Stimulated activated CD4-positive, alpha-beta T cell treated with anti-CD3 and anti-CD28 coated beads, Interleukin-4, amount 100 ng/mL, for 1 hour (primary cell): ENCODE measurements around the gene DDX10.

Experiments used
- DNase-seq: peaks from one replicate; pipeline ENCODE4 v3.0.0-alpha.2; 2020

Gene DDX10

DNA sequence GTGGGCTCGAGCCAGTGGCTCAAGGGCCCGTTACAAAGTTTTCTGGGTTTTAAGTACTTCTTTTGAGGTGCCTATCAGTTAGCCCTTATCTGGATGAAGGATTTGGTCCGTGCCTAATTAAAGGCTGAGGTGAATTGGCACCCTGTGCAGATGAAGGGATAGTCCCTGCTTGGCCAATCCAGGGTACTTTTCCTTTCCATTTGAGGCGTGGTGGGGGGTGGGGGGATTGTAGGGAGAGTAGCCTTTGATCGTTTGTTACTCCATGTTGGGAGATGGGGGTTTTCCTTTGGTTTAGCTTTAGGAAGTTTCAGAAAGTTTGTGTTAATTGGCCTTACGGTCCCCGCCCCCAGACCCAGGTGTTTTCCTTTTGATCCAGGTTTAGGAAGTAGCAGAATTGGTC lies 170.8 kb downstream of the DDX10 start:
- no peak for DNase-seq

DNA sequence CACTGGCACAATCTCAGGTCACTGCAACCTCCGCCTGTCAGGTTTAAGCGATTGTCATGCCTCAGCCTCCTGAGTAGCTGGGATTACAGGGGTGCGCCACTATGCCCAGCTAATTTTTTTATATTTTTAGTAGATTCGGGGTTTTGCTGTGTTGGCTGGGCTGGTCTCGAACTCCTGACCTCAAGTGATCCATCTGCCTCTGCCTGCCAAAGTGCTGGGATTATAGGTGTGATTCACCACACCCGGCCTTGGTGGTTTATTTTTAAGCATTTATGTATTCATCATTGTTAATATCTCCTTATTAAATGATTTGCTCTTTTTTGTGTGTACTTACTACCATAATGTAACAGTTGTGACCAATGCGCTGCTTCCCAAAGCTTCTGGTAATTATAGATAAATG lies 171.7 kb downstream of the DDX10 start:
- no peak for DNase-seq

DNA sequence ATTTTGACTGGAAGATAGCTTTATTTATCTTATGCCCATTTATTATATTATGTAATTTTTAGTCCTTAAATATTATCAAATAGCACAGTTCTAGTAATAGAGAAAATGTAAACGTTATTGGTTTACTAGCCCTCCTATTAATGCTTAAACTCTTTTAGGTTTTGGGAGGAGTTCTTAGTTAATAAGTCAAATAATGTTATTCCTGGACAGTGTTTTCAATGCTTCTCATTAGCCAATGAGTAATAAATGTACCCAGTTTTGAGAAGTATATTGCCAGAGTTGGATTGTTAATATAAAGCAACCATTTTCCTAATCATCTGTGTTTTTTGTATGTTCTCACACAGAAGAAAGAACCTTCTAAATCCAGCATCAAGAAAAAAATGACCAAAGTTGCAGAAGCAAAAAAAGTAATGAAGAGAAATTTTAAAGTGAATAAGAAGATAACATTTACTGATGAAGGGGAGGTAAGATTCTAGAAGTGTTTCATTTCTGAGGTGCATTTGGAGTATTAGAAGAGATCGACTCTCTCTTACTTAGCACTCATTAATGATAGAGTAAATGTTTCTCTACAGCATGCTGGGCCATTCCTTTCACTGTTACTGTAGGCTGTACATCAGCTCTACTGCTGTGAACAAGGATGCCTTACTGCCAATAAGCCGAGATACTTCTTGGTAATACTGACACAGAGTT lies 173.4 kb downstream of the DDX10 start:
- DNase-seq = no peak

- DNase-seq = no peak
Measured at GRCh38 chr11:108838792-108839105, 173.9 kb downstream of the DDX10 start.

- no peak for DNase-seq
Measured at GRCh38 chr11:108846009-108846408, 181.1 kb downstream of the DDX10 start.

GRCh38 chr11:108847298-108847990 lies 182.6 kb downstream of the DDX10 start:
- DNase-seq = no peak

DNA sequence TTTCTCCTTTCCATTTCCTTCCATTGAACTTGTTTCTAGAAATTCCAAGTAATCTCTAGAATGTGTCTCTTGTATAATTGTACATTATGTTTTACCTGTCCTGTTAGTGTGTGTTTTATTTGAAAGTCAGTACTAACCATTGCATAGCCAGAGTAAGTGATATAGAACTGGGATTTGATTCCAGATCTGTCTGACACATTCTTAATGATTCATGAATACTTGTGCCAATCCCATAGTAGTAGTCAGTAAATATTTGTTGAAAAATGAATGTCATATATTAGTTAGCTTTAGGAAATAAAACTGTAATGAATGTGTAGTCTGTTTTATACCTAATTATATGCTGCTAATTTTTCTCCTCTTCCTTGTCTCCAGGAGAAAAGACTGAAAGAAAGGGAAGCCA lies 186.9 kb downstream of the DDX10 start:
- DNase-seq = no peak

- no peak for DNase-seq
Measured at GRCh38 chr11:108852701-108853100, 187.8 kb downstream of the DDX10 start.

DNA sequence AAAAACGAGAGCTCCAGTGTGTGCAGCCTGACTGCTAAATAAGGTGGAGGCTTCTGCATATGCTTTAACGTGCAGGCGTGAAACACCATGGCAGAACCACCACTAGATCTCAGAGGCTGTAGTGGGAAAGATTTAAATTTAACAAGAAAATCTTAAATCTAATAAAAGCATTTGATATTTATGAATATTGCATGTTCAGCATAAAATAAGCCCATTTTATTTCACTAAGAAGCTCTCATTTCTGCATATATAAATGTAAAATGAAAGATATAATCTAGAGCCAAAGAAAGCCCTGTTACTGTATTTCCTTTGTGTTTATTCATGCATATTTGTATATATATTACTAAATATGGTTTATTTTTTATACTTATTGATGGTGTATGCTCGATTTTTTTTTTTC lies 188.3 kb downstream of the DDX10 start:
- no peak for DNase-seq

GRCh38 chr11:108853864-108854263 lies 189.0 kb downstream of the DDX10 start:
- DNase-seq = no peak

DNA sequence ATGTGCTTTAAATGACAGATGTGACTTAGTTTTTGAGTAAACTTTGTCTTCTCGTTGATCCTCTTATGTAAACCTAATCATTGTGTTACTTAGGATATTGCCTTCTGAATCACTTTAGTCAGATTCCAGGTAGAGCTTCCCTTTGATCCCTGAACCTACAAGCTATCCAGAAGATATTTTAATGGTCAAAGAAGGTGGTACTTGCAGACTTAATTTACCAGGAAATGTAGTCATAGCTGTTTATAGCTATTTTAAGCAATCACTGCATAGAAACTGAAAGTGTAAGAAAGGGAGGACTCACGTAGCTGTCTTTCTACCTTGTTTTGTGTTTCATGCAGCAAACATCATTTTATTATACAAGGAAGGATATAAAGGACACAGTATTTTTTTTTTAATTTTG lies 189.5 kb downstream of the DDX10 start:
- no peak for DNase-seq

- no peak for DNase-seq
Measured at GRCh38 chr11:108857382-108857781, 192.5 kb downstream of the DDX10 start.

- no peak for DNase-seq
Measured at GRCh38 chr11:108858622-108859021, 193.8 kb downstream of the DDX10 start.

GRCh38 chr11:108859510-108859909 lies 194.6 kb downstream of the DDX10 start:
- DNase-seq = no peak

DNA sequence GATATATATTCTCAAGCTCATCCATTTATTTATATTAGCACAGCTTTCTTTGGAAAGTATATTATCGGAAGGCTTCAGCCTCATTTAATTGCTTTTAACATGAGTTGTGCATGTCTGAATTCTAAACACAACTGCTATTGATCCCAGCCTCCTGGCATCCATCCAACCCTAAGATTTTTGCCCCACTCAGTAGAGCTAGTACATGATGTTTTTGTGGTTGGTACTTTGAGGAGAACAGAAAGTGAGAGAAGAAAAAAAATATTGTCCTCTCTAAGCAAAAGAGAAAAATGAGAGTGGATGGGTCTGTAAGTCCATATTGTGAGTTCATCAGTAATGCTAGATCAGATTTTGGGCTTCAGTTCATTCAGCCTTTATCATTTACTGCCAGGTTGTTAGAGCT lies 198.7 kb downstream of the DDX10 start:
- DNase-seq = no peak

DNA sequence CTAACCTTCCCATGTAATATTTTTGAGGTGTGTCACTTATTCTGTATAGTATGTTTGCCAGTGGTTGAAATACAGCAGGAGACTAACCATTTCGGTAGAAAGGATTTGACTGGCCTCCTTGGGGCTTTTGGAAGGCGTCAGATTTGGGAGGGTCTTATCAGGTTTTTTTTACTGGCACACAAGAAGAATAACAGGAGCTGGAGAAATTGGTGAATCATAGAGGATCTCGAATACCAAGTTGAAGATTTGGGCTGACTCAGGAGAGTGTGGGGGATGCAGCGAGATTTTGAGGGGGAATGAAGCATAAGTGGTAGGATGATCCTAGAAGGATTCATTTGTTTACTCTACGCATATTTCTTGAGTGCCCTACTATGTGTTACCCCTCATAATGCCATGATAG lies 200.5 kb downstream of the DDX10 start:
- no peak for DNase-seq

- no peak for DNase-seq
Measured at GRCh38 chr11:108866781-108867180, 201.9 kb downstream of the DDX10 start.

GRCh38 chr11:108870373-108871020 lies 205.6 kb downstream of the DDX10 start:
- no peak for DNase-seq

DNA sequence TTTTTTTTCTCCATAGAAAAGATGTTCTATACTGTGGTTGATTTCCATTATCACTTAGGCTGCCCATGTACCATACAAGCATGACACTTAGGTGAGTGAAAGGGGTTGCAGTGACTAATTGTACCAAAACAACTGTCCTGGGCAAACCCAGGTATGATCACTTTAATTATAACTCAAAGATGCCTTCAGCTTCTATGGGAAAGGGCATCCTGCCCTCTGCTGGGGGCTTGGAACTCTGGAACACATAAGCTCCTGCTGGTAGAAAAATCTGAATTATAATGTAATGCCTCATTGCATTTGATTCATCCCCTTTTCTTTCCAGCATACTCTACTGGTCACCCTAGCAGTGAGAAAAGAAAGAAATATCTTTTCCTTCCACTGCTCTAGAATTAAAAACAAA lies 206.3 kb downstream of the DDX10 start:
- DNase-seq = peak; percentile 8

DNA sequence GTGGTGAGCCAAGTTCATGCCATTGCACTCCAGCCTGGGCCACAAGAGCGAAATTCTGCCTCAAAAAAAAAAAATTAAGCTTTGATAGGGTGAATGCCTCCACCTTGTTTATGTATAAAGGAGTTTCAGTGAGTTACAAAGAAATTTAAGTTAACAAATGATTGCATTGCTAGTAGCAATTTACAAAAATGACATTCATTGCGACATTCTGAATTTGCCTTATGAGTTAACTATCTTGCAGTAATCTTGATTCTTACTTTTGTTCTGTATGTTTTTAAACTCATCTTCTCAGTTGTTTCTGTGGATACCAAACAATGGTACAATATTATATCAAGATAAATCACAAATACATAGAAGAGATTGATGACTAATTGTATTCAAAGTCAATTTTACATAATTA lies 207.0 kb downstream of the DDX10 start:
- no peak for DNase-seq

- no peak for DNase-seq
Measured at GRCh38 chr11:108872781-108873291, 208.0 kb downstream of the DDX10 start.

- no peak for DNase-seq
Measured at GRCh38 chr11:108873310-108873709, 208.4 kb downstream of the DDX10 start.

DNA sequence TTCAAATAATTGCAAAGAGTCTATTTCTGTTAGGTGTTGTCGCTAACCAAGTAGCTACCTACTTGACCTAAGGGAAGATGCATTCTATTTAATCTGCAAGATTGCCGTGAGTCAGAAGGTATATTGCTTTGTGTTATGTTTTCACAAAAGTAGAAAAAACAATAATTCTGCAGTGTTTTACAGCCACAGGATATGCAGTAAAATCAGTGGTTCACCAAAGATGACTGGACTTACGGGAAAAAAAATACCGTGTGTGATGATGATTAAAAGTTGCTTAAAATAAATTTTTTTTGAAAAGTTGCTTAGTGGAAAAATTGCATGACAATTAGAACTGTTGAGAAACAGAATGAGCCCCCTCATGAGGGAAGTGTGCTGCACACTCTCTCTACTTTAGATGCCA lies 209.1 kb downstream of the DDX10 start:
- DNase-seq = no peak

GRCh38 chr11:108875134-108875533 lies 210.3 kb downstream of the DDX10 start:
- DNase-seq = no peak
